GM23248 (cell line): ENCODE results near the gene AHRR.

Source experiments
- EZH2 ChIP-seq: fragments of 200-600 bp; sonication (generic); IDR thresholded peaks from 2 replicates; pipeline ENCODE4 v1.6.1; 2018; ENCODE audit warnings: antibody characterized with exemption, mild to moderate bottlenecking; ENCODE audit not compliant: insufficient read depth, poor library complexity, severe bottlenecking
- EZH2phosphoT487 ChIP-seq: fragments of 200-600 bp; sonication (generic); IDR thresholded peaks from 2 replicates; pipeline ENCODE4 v1.6.1; 2018; ENCODE audit warnings: antibody characterized with exemption, moderate library complexity, mild to moderate bottlenecking, low read depth; ENCODE audit not compliant: insufficient read depth

- TF ChIP-seq EZH2 = no peak
- no peak for TF ChIP-seq EZH2phosphoT487
These were observed 72.3 kb downstream of the AHRR start for GRCh38 chr5:393846-394275.
